Cortex of kidney (tissue), 1 donor: ENCODE measurements around the gene MSH5.

Experiments used
- DNase-seq: peaks from one replicate; lab custom pipeline; 2025; lab: John Stamatoyannopoulos, UW

MSH5 gene

DNA sequence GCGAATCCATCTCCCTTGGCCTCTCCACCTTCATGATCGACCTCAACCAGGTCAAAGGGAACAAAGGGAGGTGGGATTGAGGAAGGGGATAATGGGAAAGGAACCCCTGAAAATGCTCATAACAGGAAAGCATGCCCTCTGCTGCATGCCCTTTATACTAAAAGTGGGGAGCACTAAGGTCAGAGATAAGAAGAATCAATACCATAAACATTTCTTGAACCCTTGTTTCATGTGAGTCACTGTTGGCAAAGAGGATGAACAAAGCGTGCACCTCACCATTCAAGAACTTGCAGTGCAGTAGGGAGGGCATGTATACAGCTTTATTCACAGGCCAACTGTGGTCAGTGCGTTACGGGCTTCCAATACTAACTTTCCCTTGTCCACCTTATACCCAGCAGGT lies 21.0 kb downstream of the MSH5 start:
- no peak for DNase-seq

DNA sequence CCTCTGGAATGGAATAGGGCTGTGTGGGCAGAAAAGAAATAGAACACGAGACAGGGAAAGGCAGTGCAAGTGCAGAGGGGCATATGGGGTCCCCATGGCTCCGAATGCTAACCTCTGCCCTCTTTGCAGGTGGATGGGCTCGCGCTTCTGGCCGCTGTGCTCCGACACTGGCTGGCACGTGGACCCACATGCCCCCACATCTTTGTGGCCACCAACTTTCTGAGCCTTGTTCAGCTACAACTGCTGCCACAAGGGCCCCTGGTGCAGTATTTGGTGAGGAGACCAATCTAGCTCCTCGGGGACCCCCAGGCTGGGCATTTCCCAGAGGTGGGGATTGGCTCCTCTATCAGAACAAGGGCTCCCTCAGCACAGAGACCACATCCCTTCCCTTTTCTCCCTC lies 21.5 kb downstream of the MSH5 start:
- no peak for DNase-seq

DNA sequence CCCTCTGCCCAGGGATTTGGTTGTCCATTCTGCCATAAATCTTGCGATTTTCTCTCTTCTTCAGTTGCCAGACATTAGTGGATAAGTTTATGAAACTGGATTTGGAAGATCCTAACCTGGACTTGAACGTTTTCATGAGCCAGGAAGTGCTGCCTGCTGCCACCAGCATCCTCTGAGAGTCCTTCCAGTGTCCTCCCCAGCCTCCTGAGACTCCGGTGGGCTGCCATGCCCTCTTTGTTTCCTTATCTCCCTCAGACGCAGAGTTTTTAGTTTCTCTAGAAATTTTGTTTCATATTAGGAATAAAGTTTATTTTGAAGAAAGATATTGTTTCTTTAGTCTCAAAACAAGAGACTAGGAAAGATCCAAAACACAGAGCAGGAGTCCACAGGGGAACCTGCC lies 22.6 kb downstream of the MSH5 start, which contains the start of gene SAPCD1:
SAPCD1 (plus strand) TSS at position 301 of the 400 bp plus-strand sequence. CDS start 399 bp downstream, outside the sequence.
- DNase-seq, result no peak

DNA sequence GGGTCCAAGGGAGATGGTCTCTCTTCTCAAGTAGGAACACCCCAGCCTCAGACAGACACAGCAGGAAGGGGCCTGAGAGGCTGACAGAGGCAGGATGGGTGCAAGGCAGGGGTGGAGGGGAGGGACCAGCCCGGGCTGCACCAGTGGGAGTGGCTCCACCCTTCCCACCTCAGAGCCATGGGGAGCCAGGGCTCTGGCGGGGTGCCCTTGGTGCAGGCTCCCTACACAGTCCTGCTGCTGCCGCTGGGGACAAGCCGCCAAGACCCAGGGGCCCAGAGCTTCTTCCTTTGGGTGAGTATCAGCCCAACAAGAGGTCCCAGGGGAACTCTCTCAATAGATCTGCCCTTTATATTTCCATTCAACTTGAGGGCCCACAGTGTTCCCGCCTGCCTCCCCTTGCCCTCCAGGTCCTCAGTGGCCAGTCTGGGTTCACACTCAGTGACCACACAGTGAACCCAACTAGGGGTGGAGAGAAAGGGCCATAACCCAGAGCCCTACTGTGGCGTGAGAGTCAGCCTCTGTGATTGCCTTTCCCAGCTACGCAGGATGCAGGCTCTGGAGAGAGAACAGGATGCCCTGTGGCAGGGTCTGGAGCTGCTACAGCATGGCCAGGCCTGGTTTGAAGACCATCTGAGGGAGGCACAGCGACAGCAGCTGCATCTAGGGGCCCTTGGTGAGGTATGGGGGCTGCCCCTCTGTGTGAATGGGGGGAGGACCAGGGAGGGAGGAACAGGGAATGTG lies 23.2 kb downstream of the MSH5 start:
- DNase-seq, result no peak

DNA sequence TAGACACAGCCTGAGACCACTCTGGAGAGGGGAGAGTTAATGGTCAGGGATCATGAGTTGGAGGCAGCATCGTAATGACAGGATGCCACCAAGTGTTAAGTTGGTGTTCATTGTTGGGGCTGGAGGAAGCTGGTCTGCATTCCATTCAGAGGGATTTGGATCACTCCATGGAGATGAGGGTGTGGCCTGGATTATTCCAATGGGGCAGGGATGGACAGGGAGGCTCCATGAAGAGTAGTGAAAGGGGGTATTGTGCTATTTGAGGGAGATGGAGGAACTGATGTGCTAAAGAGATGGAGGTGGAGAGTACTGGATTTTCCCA lies 23.8 kb downstream of the MSH5 start:
- no peak for DNase-seq

DNA sequence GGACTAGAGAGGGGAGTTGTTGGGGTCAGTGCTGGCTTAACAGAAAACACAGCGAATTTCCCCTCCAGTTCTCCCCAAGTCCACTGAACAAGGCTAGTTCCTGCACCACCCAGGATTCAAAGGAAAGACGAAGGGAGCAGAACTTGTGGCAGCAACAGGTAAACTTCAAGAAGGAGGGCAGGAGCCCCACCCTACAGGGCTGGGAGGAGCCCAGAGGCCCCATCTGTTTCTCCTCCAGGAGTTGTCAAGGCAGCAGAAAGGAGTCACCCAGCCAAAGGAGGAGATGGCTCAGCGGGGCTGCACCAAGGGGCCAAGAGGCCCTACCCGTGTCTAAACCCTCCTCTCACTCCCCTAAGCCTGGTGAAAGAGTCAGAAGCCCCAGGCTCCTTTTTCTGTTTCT lies 24.4 kb downstream of the MSH5 start:
- no peak for DNase-seq

DNA sequence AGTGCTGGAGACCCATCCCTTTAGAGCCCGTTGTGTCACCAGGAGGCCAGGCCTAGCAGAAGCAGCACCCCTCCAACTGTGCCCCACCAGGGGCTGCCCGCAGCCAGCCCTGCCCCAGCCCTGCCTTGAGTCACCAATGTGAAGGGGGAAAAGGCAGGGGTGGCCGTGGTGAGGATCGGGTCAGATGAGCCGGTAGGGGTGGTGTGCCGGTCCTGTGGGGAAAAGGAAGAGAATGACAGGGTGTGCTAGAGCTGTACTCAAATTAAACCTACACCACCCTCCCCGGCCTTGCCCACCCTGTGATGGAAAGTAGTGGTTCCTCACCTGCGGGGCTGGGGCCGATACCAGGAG lies 25.7 kb downstream of the MSH5 start:
- DNase-seq, result no peak

DNA sequence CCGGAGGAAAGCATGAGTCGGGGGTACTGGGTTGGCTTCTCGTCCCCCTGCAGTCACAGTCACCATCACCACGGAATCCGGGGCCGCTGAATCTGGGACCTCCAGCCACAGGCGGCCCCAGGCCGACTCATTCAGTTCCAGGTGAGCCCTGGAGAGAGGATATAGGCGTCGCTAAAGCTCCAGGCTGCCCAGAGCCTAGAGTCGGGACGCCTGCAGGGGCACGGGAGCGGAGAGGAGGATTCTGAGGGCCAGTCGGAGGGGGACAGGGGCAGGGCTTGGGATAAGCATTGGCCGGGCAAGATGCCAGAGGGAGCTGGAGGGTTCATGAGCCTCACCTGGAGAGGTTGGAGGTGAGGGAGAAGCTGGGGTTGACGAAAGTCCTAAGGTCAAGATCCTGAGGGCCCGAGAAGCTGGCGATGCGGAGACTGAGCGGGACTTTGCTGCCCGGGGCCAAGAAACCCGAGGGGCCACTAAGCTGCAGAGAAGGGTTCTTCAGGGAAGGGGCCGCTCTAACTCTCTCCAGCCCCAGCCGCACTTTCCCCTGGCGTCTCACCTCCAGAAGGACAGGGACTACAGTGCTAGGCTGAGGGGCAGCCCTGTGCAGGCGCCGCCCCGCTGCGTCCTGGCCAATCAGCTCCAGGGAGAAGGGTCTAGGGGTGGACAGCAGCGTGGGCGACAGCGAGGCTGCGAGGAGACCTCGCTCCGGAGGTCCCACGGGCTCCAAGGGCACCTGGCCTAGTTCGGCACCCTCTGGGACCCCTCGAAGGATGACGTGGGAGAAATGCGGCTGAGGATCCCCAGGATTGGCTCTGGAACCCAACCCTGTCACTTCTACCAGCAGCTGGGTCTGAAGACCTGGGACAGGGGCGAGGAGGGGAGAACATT lies 26.3 kb downstream of the MSH5 start:
- DNase-seq, result no peak

DNA sequence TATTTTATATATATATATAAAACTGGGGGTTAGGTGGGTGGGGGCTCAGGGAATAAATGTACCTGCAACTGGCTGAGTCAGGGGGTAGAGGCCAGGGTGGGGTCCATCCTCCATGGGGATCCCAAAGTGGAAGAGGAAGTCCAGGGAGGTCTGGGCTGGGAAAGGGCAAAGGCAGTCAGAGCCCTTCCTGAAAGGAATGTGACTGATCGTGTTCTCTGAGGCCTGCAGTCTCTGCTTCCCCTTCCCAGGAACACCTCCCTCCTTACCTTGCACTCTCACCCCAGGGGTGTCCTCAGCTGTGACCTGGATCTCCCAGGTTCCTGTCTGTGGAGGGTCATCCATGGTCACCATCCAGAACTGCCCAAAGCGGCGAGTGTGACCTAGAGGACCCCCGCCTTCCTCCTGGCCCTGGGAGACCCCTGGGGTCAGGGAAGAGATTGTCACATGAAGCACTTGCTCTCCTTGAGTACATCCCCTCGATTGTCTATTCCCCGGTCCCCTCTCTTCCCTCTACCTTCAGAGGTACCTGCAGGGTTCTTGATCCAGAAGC lies 27.4 kb downstream of the MSH5 start:
- no peak for DNase-seq

DNA sequence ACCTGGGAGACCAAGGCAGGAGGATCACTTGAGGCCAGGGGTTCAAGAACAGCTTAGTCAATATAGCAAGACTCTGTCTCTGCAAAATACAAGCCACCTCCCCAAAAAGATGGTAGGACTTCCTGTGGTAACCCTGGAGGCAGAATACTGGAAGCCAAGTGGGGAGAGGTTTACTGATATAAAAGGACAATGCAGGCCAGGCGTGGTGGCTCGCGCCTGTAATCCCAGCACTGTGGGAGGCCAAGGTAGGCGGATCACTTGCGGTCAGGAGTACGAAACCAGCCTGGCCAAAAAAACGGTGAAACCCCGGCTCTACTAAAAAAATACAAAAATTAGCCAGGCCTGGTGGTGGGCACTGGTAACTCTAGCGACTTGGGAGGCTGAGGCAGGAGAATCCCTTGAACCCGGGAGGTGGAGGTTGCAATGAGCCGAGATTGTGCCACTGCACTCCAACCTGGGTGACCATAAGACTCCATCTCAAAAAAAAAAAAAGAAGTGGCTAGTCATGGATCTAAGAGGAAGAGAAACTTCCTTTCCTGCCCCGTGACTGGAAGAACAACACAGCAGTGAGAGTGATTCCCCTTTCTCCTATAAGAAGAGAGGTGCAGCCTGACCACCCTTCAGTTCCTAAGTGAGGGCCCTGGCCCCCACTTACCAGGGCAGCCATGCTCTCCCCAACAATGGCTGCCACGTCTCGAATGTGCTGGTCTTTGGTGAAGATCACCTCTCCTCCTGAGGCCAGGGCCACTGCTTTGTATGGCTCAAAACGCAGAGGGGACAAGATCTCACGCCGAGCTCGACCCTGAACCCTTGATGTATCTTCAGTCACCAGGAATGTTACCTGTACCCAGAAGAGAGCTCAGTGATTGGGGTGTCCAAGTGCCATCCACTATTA lies 28.8 kb downstream of the MSH5 start:
- DNase-seq, result no peak

DNA sequence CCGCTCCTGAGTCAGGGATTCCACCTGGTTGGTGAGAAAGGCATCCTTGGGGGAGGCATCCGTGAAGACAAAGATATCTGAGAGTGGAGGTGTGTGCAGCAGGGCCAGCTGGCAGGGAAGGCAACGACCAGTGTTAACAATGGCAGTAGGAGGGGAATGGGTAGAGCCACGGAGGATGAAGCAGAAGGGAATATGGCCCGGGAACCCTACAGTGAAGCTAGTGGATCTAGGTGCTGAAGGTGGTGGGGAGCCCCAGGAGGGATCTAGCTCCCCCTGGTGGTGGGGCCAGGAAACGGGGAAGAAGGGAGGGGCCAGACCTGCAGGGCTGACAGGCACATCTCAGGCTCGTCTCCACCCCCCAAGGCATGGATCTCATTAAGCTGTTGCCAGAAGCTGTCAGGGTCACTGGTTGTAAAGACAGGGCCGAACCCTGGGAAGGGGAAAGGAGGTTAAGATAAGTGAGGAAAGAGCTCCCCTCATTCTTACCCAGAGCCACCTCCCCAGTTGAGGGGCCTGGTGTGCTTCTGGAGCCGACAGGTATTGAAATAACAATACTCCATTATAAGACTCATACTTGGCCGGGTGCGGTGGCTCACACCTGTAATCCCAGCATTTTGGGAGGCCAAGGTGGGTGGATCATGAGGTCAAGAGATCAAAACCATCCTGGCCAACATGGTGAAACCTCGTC lies 30.0 kb downstream of the MSH5 start:
- DNase-seq, result no peak

DNA sequence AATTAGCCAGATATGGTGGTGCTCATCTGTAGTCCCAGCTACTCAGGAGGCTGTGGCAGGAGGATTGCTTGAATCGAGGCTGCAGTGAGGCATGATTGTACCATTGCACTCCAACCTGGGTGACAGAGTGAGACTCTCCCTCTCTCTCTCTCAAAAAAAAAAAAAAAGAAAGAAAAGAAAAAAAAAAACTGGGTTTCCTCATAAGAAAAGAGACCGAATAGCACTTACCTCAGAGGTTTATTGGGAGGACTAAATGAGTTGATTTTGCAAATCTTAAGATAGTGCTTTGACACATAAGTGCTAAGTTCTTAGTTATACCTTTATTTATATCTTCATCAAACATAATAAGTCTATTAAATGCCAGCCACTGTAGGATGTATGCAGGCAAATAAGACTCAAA lies 31.1 kb downstream of the MSH5 start:
- DNase-seq, result no peak

DNA sequence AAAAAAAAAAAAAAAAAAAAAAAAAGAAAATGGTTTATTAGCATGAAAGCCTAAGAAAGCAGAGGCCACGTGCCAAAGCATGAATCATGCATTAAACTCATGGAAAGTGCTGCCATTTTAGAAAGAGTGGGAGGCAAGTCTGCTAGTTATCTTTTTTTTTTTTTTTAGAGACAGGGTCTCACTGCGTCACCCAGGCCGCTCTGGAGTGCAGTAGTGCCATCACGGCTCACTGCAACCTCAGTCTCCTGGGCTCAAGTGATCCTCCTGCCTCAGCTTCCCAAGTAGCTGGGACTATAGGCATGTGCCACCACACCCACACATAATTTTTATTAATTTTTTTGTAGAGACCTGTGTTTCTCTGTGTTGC lies 32.2 kb downstream of the MSH5 start:
- no peak for DNase-seq

DNA sequence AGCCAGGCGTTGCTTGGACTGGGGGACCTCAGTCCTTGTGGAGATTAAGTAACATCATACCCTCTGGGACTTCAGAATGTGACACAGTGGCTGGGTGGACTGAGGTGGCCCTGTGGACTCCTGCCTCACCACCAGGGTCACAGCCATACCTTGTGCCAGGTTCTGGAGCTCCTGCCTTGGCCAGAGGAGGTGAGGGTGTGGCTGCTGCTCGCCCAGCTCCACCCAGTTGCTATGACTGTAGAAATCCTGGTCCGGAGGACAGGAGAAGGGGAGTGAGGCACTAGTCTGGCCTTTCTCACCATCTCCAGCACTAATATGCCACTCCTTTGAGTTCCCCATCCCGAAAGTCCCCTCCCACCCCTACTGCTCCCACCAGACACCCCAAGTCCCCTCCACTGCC lies 35.4 kb downstream of the MSH5 start:
- DNase-seq, result no peak

DNA sequence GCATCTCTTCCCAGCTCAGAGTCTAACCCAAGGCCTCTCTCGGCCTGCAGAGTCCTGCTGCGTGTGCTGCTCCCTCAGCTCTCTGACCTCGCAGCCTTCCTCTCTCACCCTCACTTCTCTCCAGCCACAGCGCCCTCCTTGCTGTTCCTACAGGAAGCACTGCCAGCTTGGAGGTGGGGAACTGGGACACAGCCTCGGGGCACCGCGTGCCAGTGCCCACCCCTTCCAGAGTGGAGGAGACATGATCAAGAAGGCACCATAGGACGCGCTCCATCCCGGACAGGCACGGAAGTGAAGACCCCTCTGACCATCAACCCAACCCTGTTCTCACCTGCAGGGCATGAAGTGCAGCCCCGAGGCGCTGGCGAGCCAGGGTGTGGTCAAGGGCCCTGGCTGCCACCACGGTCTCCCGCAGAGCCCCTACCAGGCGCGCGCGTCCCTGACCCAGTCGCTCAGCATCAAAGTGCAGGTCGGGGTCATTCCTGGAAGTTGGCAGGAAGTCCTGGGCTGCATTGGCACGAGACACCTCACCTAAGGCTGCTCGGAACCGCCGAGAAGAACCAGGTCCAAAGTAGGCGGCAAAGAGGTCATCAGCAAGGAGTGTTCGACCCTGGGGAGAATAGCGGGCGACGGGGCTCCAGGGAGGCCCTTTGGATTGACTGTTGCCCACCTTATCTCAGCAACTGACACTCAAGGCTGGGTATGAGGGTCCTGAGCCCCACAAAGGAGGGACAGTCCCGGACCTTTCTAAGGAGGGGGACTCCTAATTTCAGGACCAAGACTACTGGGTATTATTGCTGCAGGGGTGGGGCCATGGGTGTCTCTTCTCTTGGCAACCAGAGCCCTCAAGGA lies 36.1 kb downstream of the MSH5 start:
- no peak for DNase-seq

DNA sequence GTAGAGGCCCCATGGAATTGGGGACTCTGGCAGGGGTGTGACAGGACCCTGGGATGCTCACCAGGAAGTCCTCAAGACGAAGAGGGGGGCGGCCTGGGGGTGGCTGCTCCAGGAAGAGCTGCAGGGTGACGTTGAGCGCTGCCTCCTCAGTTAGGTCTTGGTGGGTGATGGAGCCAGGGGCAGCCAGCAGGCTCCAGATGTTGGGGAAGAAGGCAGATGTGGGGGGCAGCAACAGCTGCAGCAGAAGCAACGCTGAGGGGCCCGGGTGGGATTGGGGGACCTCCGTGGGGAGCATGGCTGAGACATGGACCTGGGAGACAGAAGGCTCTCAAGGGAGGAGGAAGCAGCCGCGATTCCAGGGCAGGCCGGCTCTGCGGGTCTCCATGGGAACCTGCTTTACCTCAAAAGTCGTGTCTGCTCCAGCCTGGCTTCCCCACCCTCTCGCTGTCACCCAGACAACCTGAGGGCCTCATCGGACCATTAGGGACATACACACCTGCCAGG lies 36.7 kb downstream of the MSH5 start:
- DNase-seq, result no peak

DNA sequence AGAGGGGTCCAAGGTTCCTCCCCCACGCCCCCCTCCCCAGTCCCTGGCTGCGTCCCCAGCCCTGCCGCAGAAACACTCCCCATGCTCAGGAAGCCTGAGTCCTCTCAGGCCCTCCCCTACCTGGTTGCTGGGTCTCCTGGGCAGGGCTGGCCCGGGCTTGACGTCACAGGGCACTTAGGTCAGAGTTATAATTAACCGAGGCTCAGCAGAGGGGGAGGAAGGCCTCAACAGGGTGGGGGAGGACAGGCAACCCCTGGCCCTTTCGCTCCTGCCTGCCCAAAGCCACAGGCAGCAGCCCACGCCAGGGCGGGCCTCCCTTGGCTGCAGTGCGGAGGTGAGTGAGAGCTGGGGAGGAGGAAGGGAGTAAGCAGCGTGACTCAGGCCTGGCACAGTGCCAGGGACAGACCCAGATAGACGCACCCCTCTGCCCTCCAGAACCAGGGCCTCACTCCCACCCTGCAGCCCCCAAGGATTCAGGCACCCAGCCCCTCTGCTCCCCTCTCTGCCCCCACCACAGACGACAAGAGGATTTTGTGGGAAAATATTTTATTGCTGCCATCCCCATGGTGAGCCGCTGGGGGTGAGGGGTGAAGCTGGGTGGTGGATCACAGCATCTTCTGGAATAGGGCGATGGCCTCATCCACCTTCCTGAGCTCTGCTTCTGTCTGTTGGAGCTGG lies 37.3 kb downstream of the MSH5 start, which contains the start of gene VWA7:
VWA7 (minus strand) TSS at position 340 of the 678 bp plus-strand sequence. CDS start 549 bp downstream, outside the sequence.
- DNase-seq, result no peak

DNA sequence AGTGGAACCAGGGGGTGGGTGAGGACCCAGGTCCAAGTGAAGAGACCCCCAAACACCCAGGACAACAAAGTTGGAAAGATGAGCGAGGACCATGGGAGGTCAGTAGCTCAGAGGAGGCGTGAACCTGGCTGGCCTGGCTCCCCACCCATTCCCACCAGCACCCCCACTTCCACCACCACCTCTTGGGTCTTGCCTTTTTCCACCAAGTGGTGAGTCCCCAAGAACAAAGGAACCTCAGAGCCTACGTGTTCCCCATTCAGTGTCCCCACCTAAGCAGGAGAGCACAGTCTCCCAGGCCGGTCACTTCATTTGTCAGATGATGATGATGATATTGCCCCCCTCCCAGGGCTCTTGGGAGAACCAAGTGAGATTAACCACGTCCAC lies 37.9 kb downstream of the MSH5 start:
- DNase-seq, result no peak

DNA sequence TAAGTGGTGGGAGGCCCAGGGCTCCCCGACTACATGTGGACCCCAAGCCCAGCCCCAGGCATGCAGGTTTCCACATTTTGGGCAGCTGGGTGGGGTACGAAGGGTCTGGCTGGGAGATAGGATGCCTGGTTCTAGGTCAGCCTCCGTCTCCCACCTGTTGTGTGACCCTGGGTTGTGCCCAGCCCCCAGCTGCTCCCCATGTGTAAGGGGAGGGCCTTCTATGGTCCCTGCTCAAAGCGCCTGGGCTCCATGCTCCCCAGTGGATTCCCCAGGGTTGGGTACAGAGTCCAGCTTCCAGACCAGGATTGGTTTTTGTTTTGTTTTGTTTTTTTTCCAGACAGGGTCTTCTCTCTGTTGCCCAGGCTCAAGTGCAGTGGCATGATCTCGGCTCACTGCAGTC lies 38.4 kb downstream of the MSH5 start:
- no peak for DNase-seq
